Dermis lymphatic vessel endothelial cell (primary cell): Measurements from ENCODE around the gene LIM2. TPM values are rescaled to one million over a fixed set of nuclear protein-coding genes. Genes with fewer than 3 reads are reported as not detected.

Experiments
- total RNA-seq: library from RNA; depleted of rRNA; stranded (reverse); fragments of >200 nt; gene quantifications from 2 replicates; pipeline ENCODE4 v1.2.1, GENCODE V29; 2014

LIM2 gene, protein sequence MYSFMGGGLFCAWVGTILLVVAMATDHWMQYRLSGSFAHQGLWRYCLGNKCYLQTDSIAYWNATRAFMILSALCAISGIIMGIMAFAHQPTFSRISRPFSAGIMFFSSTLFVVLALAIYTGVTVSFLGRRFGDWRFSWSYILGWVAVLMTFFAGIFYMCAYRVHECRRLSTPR
- total RNA-seq = not detected in 2 replicates

DNA sequence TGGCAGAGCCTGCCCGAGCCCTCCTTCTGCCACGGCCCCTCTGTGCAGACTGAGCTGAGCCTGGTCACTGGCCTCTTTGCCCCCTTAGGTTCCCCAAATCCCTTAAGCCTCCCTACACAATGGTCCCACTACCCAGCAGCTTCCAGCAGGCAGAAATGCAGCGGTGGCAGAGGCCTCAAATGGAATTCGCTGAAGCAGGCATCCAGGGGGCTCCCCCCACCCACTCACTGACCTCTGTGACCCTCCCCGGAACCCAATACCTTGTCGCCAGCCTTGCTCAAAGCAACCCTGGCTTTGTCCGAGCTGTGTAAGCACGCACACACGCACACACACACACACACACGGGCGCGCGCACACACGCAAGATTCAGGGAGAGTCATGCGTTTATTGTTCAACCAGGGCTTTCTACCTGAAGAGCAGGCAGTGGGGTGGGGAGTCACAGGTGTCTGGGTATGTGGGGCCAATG, at the start of gene LIM2:
Gene LIM2, minus strand, starts transcription at position 51 of the 466 bp plus-strand sequence. CDS start 531 bp downstream, outside the sequence.

DNA sequence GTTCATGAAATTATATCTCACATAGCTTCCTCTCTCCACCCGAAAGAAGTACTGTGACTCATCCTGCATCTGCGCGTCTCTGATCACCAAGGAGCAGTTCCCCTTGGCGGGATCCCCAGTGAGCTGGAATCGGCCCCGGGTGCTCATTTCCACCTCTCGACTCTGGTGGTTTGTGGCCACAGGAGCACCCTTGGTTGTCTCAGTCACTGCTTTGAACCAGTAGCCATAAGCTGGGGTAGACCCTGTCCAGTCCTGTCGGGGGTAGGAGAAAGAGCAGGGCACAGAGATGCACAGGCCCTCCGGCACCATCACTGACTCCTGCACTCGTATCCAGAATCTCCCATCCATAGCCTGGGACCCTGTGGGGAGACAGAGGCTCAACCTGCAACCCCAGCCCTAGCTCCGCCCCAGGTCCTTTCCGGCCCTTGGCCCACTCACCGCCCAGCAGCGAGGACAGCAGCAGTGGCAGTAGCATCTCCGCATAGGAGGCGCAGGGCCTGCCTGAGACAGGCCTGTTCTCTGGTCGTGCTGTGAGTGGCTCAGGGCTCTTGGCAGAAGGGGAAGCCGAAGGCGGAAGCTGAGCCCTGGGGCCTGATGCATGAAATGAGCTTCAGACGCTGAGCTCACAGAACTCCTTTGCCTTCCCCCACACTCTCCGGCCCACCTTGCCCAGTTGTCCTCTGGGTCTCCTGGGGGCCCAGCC, 29.5 kb upstream of the LIM2 start, which contains the start of gene SIGLEC10:
Gene SIGLEC10, minus strand, starts transcription at position 536 of the 703 bp plus-strand sequence. Its CDS starts 61 bp downstream, at position 475.

DNA sequence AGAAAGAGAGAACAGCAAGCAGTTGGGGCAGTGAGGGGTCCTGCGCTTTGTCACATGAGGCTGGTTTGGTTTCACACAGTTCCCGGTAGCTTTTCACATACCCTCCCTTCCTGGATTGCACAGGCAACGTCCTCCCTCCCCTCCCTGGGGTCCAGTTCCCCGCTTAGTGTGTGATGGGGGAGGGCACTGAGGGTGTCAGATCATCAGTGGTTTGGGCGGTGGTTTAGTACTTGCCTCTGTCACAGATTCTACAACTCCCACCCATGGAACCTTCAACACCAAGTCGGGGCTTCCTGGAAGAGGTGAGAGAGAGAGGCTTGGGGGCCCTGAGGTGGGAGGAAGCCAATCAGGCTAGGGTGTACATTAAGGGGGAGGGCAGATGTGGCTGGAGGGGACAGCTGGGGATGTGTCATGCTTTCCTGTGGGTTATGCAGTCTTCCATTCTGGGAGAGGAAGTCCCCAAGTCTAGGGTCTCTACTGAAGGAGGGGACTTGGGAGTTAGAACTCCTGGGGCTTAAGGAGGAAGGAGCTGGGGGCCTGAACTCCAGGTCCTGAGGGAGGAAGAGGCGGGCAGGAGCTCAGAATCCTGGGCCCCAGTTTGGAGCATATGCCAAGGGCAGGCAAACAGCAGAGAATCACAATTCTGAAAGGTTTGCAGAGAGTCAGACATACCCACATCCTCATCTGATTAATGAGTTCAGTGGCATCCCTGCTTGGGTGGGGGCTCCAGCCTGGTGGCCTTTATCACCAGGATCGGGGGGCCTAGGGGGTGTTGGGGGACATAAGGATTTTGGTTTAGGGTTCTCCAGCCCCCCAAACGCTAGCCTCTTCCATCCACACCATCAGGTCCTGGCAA, 14.9 kb downstream of the LIM2 start, which contains the start of gene NKG7:
Gene NKG7, minus strand, starts transcription at position 6 of the 856 bp plus-strand sequence. CDS start 119 bp downstream, outside the sequence.

DNA sequence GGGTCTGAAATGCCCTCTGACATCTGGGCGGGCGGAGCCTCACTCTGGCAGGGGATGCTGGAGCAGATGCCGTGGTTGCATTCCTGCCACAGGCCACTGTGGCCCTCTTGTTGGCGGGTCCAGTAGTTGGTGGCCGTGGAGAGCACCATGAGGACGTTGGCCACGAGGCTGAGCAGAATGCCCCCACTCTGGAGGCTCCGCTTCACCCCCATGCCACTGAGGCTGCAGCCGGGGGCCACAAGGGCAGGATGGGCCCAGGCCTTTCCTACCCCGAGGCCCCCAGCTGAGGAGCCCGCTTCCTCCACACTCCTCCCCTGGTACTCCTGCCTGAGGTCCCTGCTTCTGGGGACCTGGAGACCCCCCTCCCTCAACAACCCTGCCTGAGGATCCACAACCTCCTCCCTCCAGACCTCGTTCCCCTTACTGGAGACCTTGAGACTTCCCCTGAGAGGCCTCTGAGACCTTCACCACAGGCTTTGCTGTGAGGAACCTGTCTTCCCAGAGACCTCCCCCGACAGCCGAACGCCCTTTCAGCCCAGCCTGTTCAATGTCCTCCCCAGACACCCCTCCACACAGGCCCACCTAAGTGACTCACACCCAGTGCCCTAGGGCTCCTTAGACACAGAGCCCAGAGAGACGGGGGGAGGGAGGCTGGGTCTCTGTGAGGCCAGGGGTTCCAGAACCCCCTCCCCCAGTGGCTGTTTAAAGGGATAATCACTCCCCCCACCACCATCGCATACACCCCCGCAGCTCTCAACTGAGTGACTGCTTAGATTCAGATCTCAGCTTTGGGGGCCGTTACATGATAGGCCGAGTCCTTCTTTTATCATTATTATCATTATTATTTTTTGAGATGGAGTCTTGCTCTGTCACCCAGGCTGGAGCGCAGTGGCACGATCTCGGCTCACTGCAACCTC, 19.1 kb downstream of the LIM2 start, which contains the start of gene CLDND2:
Gene CLDND2, minus strand, starts transcription at position 638 of the 917 bp plus-strand sequence. Its CDS starts 426 bp downstream, at position 212.

DNA sequence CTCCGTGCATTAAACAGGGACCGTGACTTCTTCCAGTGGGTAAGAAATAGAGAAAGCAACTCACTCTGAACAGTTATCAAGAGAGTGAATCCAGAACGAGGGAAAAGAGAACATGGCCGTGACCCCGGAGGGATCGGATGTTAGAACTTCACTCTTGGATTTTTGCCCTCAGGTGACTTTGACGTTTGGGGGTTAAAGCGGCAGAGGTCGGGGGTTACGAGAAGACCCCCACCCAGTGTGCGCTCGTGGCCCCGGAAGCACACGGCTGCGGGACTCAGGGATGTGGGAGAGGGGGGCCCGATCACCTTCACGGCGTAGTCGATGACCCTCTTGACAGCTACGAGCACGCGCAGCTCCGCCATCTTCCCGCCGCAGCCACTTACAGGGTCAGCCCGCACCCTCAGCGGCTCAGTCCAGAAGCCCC, 21.8 kb downstream of the LIM2 start, which contains the start of gene ETFB:
Gene ETFB, minus strand, starts transcription at position 424 of the 424 bp plus-strand sequence. Its CDS starts 62 bp downstream, at position 362.

DNA sequence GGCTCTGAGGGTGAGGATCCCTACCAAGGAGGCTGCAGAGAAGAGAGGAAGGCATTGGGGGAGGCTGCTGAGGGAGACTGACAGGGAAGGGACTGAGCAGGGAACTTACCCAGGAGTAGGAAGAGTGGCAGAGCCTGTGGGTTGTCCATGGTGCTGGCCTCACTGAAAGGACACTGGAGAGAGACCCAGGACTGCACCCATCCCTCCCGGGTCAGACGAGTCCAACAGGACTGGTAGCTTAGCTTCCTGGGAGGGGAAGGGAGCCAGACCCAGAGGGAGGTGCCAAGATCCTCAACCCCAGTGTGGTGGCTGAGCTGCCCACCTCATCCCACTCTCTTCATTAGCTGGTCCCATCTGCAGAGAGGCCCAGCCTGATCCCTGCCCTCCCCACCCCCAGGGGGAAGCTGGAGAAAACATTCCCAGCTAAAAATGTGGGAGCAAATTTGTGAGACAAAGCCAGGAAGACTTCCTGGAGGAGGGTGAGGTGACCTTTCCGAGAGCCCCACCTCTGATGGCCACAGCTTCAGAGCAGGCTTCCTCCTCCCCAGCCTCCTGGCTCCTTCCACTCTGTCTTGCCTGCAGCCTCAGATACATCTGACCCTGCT, 45.7 kb downstream of the LIM2 start, which contains the start of gene VSIG10L:
Gene VSIG10L, minus strand, starts transcription at position 164 of the 605 bp plus-strand sequence. Its CDS starts 15 bp downstream, at position 149.

Other genes starting within 250 kb of the LIM2 start
- gene SIGLEC7, start 245.7 kb downstream of the LIM2 start, total RNA-seq = not detected in 2 replicates
- not detected in 2 replicates for gene CD33, start 162.9 kb downstream of the LIM2 start, total RNA-seq
- not detected in 2 replicates for gene SIGLECL1, start 136.9 kb downstream of the LIM2 start, total RNA-seq
- not detected in 2 replicates for gene IGLON5, start 76.3 kb downstream of the LIM2 start, total RNA-seq
- 0.09 and 0.11 TPM in 2 replicates for gene VSIG10L, start 45.8 kb downstream of the LIM2 start, total RNA-seq
- 82.4 and 84.5 TPM in 2 replicates for gene ETFB, start 21.6 kb downstream of the LIM2 start, total RNA-seq
- gene CLDND2, start 19.0 kb downstream of the LIM2 start, total RNA-seq = not detected in 2 replicates
- not detected in 2 replicates for gene NKG7, start 15.3 kb downstream of the LIM2 start, total RNA-seq
- gene C19orf84, start 2.6 kb upstream of the LIM2 start, total RNA-seq = not detected in 2 replicates
- gene SIGLEC10, start 29.7 kb upstream of the LIM2 start, total RNA-seq = not detected in 2 replicates
- not detected in 2 replicates for gene SIGLEC8, start 70.5 kb upstream of the LIM2 start, total RNA-seq
- not detected in 2 replicates for gene CEACAM18, start 90.6 kb upstream of the LIM2 start, total RNA-seq
- not detected in 2 replicates for gene SIGLEC12, start 113.8 kb upstream of the LIM2 start, total RNA-seq
- gene SIGLEC6, start 143.7 kb upstream of the LIM2 start, total RNA-seq = not detected in 2 replicates
- 3.5 and 4.5 TPM in 2 replicates for gene ZNF175, start 183.3 kb upstream of the LIM2 start, total RNA-seq
- not detected in 2 replicates for gene SIGLEC5, start 242.4 kb upstream of the LIM2 start, total RNA-seq